HG02840 (cell line): ENCODE results near the gene PCED1B.

ENCODE experiments used
- ATAC-seq: cut with Tn5 transposase; IDR thresholded peaks from one replicate; pipeline ENCODE4 v1.9.1; 2021; ENCODE audit warnings: mild to moderate bottlenecking, moderate library complexity, moderate number of reproducible peaks; ENCODE audit not compliant: unreplicated experiment, low FRiP score

Gene PCED1B

GRCh38 chr12:47223848-47224213, 144.4 kb downstream of the PCED1B start:
- no peak for ATAC-seq

- no peak for ATAC-seq
Measured at GRCh38 chr12:47224563-47225133, 145.2 kb downstream of the PCED1B start.

DNA sequence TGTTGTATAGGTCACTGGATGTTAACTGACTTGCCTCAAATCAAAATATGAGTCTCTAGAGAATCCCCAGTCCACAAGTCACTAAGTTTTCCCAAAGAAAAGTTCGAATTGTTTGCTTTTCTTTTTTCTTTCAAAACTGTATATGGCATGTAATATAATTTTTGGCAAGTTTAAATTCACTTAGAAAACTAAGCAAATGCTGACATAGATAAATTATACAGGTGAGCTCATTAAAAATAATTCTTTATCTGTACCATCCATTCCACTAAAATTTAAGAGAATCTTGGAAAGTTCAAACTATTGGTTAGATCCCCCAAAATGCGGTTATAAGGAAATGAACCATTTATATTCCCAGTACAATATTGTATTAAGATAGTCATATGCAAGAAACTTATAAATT, 145.9 kb downstream of the PCED1B start:
- ATAC-seq: no peak

DNA sequence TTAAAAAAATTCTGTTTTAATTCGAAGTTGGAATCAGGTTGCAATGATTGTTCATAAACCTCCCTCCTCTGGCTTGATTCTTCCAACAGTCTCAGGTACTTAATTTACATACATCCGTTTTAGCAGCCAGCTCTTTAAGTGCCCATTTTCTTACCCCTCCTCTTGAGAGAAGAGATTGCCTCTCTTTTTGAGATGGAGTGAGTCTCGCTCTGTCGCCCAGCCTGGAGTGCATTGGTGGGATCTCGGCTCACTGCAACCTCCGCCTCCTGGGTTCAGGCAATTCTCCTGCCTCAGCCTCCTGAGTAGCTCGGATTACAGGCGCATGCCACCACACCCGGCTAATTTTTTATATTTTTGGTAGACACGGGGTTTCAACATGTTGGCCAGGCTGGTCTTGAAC, 146.8 kb downstream of the PCED1B start:
- no peak for ATAC-seq

- no peak for ATAC-seq
Measured at GRCh38 chr12:47228802-47229201, 149.4 kb downstream of the PCED1B start.

DNA sequence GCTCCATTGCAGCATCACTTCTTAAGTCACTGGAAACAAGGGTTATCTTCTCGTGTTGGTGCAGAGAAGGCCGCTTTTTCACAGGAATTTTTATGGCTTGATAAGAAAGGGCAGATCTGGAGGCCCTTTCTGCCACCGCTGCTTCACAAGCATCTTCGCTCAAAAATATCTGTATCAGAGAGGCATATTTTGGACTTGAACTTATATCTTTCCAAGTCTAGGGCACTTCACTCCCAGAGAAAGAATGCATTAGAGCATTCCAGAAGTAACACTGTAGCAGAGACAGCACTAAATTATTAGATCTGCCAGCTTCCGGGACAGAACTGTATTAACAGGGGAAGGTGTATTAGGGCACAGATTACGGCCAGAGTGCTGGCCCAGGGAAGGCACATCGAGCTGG, 152.0 kb downstream of the PCED1B start:
- ATAC-seq: no peak

DNA sequence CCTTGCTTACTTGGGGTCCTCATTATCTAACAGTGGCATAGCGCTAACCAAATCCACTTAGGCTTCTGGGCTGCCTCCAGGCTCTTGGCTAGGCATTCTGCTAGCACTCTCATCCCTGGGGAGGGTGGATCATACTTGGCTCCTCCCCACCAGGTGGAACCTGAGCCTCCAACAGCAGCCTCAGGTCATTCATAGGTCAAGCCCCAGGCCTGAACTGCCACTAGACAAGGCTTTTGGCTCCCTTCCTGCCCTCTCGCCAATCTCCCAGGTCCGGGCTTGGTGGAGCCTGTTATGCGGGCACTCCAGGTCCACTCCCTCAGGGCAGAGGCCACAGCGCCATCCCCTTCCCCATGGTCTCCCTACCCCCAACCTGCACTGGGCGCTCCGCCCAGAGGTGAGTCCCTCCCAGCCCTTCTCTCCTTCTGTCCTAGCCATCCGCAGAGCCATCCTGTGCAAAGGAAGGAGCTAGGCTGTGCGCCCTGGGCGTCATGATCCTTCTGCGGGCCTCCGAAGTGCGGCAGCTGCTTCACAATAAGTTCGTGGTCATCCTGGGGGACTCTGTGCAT, 155.2 kb downstream of the PCED1B start:
- ATAC-seq: no peak

GRCh38 chr12:47235258-47236040, 156.0 kb downstream of the PCED1B start:
- ATAC-seq: no peak

DNA sequence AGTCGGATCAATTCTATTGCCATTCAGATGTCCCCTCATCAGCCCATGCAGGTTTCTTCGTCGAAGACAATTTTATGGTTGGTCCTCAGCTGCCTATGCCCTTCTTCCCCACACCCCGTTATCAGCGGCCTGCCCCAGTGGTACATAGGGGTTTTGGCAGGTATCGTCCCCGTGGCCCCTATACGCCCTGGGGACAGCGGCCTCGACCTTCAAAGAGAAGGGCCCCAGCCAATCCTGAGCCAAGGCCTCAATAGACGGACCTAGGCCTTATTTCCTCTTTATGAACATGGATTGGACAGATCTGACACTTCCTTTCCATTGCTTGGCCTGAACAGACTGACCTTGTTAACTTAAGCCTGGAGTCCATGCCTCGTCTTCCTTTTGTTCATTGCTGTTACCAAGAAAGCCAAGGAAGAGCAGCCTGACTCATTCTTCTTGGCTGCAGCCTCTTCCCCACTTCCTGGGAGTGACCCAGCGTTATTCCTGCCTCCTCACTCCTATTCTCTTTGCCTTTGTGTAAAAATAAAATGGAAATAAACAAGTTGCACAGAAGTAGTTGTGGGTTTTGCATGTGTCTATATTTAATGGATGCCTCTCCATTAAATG, 156.8 kb downstream of the PCED1B start:
- no peak for ATAC-seq

- ATAC-seq: no peak
Measured at GRCh38 chr12:47237751-47238211, 158.4 kb downstream of the PCED1B start.

DNA sequence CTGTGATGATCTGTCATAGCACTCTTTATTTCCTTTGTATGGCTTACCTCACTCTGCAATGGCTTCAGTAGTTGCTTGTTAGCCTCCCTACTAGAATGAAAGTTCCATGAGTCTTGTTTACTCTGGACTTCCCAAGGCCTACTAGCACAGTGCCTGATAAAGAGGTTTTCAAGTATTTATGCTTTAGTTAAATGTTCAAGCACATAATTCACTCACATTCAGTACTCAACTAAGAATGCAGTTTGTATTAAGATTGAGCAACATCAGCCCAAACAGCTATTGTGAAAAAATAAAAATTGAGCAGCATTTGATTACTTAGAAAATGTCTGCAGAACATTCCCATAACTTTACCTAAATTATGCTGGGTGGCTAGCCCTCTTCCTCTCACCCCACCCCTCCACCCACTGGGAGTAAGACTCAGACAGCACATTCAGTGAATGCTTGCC, 159.3 kb downstream of the PCED1B start:
- ATAC-seq: no peak

- ATAC-seq: no peak
Measured at GRCh38 chr12:47242426-47242825, 163.0 kb downstream of the PCED1B start.

GRCh38 chr12:47244835-47245234, 165.4 kb downstream of the PCED1B start:
- ATAC-seq: no peak

DNA sequence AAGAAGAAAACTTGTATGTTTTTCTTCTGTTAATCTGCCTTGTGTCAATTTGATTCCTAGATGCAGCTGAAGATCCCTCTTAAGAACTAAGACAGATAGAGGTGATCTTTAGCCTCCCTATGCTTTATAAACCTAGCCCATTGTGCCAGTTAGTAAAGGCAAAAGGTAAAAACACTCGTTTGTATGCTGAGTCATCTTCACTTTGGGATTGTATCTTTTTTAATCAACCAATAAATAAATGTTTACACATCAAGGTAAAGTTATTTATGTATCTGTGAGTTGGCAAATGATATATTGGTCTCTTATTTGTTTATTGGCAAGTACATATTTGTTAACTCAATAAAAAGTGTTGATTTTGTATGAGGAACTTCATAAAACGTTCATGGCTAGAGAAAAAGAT, 166.2 kb downstream of the PCED1B start:
- no peak for ATAC-seq

DNA sequence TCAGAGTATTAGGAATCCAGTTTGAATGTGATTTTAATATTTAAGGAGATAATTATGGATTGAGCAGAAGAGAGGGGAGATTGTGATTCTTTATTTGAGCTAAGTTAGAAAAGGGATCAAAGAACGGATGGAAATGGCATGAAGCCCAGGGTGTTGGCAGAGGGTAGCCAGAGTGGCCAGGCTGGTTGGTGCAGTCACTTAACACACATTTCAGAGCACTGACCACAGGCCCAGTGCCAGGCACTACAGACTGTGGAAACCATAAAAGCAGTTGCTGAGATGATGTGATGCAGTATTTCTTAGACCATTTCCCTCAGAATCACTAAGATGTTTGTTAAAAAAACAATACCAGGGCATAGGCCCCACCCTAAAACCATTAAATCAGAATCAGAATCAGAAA, 168.0 kb downstream of the PCED1B start:
- ATAC-seq: no peak

GRCh38 chr12:47249082-47249481, 169.7 kb downstream of the PCED1B start:
- no peak for ATAC-seq

DNA sequence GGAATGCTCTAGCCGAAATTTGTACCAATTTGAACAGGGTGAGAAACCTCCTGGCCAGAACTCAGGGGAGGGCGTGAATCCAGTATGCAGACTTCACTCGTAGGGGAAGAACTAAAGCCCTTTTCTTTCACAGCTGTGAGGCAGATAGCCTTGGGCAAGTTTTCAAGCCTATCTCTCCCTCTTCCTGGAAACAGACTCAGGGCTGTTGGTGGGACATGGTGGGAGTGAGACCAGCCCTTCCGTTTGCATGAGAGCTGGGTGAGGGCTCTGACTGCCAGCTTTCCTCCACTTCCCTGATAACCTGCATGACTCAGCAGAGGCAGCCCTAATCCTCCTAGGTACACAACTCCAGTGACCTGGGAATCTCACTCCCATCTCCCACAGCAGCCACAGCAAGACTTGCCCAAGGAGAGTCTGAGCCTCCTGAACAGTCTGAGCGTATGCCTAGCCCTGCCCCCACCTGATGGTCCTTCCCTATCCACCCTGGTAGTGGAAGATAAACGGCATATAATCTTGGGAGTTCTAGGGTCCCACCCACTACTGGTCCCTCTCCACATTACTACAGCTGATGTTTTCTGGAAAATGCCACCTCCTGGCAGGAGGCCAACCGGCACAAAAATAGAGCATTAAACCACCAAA, 170.4 kb downstream of the PCED1B start:
- ATAC-seq: no peak

- ATAC-seq: no peak
Measured at GRCh38 chr12:47251919-47252318, 172.5 kb downstream of the PCED1B start.

GRCh38 chr12:47264951-47265350, 185.5 kb downstream of the PCED1B start:
- no peak for ATAC-seq

GRCh38 chr12:47265391-47265790, 186.0 kb downstream of the PCED1B start:
- no peak for ATAC-seq

DNA sequence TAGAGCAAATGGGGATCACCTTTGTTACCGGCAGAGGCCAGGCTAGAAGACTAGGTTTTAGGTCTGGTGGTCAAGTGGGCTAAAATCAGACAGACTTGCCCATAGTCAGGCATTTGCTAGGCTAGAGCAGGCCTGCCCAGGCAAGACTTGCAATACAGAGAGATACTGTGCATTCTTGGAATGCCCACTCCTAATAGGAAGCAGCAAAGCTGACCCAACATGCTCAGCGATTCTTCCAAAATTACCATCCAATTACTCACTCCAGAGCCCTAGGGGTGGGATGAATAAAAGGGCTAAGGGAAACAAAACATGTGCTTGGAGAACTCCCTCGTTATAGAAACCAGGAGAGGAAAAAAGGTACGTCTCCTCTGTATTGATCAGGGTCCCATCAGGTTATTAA, 188.2 kb downstream of the PCED1B start:
- no peak for ATAC-seq
